ENCODE data around the gene RGS7BP. TPM values are rescaled to one million over a fixed set of nuclear protein-coding genes. Genes with fewer than 3 reads are reported as not detected.

The RGS7BP gene
- total and polyA plus RNA-seq, 2 experiments from 2014 or later = 0.75 to 0.77 TPM

DNA sequence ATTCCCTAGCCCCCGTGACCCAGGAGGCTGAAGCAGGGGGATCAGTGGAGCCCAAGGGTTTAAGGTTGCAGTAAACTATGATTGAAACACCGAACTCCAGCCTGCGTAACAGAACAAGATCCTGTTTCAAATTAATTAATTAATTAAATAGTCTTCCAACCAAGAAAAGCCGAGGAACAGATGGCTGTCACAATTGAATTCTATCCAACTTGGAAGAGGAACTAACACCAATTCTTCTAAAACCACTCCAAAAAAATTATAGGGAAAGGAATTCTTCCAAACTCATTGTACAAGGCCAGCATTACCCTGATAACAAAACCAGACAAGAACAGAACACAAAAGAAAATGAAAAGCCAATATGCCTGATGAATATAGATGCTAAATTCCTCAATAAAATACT lies 43.4 kb upstream of the RGS7BP start:
- Histone ChIP-seq H4K20me1 (ENCODE audit: insufficient read depth, poor library complexity, severe bottlenecking) (no peaks in the 10 kb centered on the region), H3K9me2 (replicated peaks; ENCODE audit: insufficient read depth) (no peaks in the 10 kb centered on the region), H3K79me2 (no peaks in the 10 kb centered on the region), H3K36me3 (replicated peaks; ENCODE audit: insufficient read depth, low read depth) (no peaks in the 10 kb centered on the region), H3K27ac (no peak overlapping the region), H3K4me2 (no peak overlapping the region), H3K4me3 (no peak overlapping the region), H2AFZ (no peak overlapping the region), H3K27me3 (no peaks in the 10 kb centered on the region), H3K9me3 (ENCODE audit: low read depth) (peaks cover 4% of the 10 kb centered on the region), H3K4me1 (ENCODE audit: insufficient read depth) (no peaks in the 10 kb centered on the region)
- DNase-seq (ENCODE audit: low spot score) = no peak
- 68% methylated on average over 4 of the region's 4 CpGs for WGBS (ENCODE audit: low lambda C conversion rate, missing lambda C conversion rate)
- no peak for TF ChIP-seq EZH2phosphoT487 (IDR thresholded peaks at IDR 0.05; ENCODE audit: low read depth, severe bottlenecking, unreplicated experiment)
- TF ChIP-seq, protein P1, sequence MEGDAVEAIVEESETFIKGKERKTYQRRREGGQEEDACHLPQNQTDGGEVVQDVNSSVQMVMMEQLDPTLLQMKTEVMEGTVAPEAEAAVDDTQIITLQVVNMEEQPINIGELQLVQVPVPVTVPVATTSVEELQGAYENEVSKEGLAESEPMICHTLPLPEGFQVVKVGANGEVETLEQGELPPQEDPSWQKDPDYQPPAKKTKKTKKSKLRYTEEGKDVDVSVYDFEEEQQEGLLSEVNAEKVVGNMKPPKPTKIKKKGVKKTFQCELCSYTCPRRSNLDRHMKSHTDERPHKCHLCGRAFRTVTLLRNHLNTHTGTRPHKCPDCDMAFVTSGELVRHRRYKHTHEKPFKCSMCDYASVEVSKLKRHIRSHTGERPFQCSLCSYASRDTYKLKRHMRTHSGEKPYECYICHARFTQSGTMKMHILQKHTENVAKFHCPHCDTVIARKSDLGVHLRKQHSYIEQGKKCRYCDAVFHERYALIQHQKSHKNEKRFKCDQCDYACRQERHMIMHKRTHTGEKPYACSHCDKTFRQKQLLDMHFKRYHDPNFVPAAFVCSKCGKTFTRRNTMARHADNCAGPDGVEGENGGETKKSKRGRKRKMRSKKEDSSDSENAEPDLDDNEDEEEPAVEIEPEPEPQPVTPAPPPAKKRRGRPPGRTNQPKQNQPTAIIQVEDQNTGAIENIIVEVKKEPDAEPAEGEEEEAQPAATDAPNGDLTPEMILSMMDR (IDR thresholded peaks at IDR 0.05; ENCODE audit: poor library complexity) = no peak
- TF ChIP-seq EZH2 (IDR thresholded peaks at IDR 0.05; ENCODE audit: borderline replicate concordance) = no peak

DNA sequence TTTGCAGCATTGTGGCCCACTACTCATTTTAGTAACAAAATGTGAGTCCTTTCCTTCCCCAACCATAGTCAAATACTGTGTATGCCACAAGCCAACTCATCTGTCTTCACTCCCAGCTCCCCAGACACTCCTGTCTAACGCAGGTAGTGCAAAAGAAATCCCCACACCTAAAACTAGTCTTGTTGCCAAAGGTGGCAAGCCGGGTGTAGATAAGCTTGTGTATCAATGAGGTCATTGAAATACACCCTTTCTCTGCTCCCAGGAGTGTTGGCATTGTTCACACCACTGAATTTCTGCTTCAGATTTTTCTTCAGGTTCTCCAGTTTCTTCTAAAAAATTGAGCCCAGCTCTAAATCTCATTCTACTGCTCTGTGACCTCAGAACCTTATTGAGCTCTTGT lies 19.7 kb upstream of the RGS7BP start:
- no peaks in the 10 kb centered on the region for H4K20me1 ChIP-seq (ENCODE audit: insufficient read depth, poor library complexity, severe bottlenecking)
- no peaks in the 10 kb centered on the region for H3K9me2 ChIP-seq (replicated peaks; ENCODE audit: insufficient read depth)
- H3K4me3 ChIP-seq = no peak overlapping the region
- no peaks in the 10 kb centered on the region for H3K79me2 ChIP-seq
- H2AFZ ChIP-seq = no peak overlapping the region
- H3K4me2 ChIP-seq = no peak overlapping the region
- H3K9me3 ChIP-seq (ENCODE audit: low read depth) = no peaks in the 10 kb centered on the region
- no peaks in the 10 kb centered on the region for H3K27me3 ChIP-seq
- WGBS (ENCODE audit: low lambda C conversion rate, missing lambda C conversion rate) = 65% methylated on average over 2 of the region's 2 CpGs
- H3K4me1 ChIP-seq (ENCODE audit: insufficient read depth) = no peaks in the 10 kb centered on the region
- H3K27ac ChIP-seq = no peak overlapping the region
- DNase-seq (ENCODE audit: low spot score) = no peak
- no peaks in the 10 kb centered on the region for H3K36me3 ChIP-seq (replicated peaks; ENCODE audit: insufficient read depth, low read depth)
- TF ChIP-seq EZH2phosphoT487 (IDR thresholded peaks at IDR 0.05; ENCODE audit: low read depth, severe bottlenecking, unreplicated experiment) (no peak), EZH2 (IDR thresholded peaks at IDR 0.05; ENCODE audit: borderline replicate concordance) (no peak)
- TF ChIP-seq, protein P1 (IDR thresholded peaks at IDR 0.05; ENCODE audit: poor library complexity) = no peak

GRCh38 chr5:64487283-64487682 lies 18.5 kb upstream of the RGS7BP start:
- DNase-seq (ENCODE audit: low spot score) = no peak
- Histone ChIP-seq H3K9me2 (replicated peaks; ENCODE audit: insufficient read depth) (no peaks in the 10 kb centered on the region), H3K27ac (no peak overlapping the region), H3K4me3 (no peak overlapping the region), H3K4me1 (ENCODE audit: insufficient read depth) (no peaks in the 10 kb centered on the region), H3K4me2 (no peak overlapping the region), H3K79me2 (no peaks in the 10 kb centered on the region), H4K20me1 (ENCODE audit: insufficient read depth, poor library complexity, severe bottlenecking) (no peaks in the 10 kb centered on the region), H3K36me3 (replicated peaks; ENCODE audit: insufficient read depth, low read depth) (no peaks in the 10 kb centered on the region), H3K27me3 (no peaks in the 10 kb centered on the region), H2AFZ (no peak overlapping the region), H3K9me3 (ENCODE audit: low read depth) (no peaks in the 10 kb centered on the region)
- TF ChIP-seq EZH2phosphoT487 (IDR thresholded peaks at IDR 0.05; ENCODE audit: low read depth, severe bottlenecking, unreplicated experiment) = no peak
- no peak for TF ChIP-seq EZH2 (IDR thresholded peaks at IDR 0.05; ENCODE audit: borderline replicate concordance)
- TF ChIP-seq, protein P1 (IDR thresholded peaks at IDR 0.05; ENCODE audit: poor library complexity) = no peak

DNA sequence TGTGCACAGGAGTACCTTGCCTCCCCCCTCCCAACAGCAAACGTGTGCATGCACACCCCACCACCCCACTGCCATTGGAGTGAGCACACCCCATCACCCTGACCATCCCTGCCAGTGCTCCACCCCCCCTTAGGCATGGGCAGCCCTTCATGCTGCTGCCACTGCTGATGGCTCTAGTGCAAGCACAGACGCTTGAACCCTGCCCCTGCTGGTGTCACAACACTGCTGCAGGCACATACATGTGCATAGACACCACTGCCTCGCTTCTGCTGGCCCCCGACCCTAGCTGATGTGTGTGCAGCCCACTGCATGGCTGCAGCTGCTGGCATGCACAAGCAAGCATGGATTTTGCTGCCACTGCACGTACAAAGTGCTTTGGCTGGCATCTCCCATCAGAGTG lies 16.0 kb upstream of the RGS7BP start:
- H4K20me1 ChIP-seq (ENCODE audit: insufficient read depth, poor library complexity, severe bottlenecking) = no peaks in the 10 kb centered on the region
- TF ChIP-seq EZH2 (IDR thresholded peaks at IDR 0.05; ENCODE audit: borderline replicate concordance) (no peak), EZH2phosphoT487 (IDR thresholded peaks at IDR 0.05; ENCODE audit: low read depth, severe bottlenecking, unreplicated experiment) (no peak)
- TF ChIP-seq, protein P1 (IDR thresholded peaks at IDR 0.05; ENCODE audit: poor library complexity) = no peak
- no peaks in the 10 kb centered on the region for H3K9me2 ChIP-seq (replicated peaks; ENCODE audit: insufficient read depth)
- H3K9me3 ChIP-seq (ENCODE audit: low read depth) = no peaks in the 10 kb centered on the region
- no peak overlapping the region for H3K4me3 ChIP-seq
- no peaks in the 10 kb centered on the region for H3K36me3 ChIP-seq (replicated peaks; ENCODE audit: insufficient read depth, low read depth)
- WGBS (ENCODE audit: low lambda C conversion rate, missing lambda C conversion rate) = 47% methylated on average over 5 of the region's 5 CpGs
- H3K79me2 ChIP-seq = no peaks in the 10 kb centered on the region
- DNase-seq (ENCODE audit: low spot score) = no peak
- H3K4me1 ChIP-seq (ENCODE audit: insufficient read depth) = no peaks in the 10 kb centered on the region
- no peaks in the 10 kb centered on the region for H3K27me3 ChIP-seq
- H3K27ac ChIP-seq = no peak overlapping the region
- H2AFZ ChIP-seq = no peak overlapping the region
- H3K4me2 ChIP-seq = no peak overlapping the region
